GM21576 (cell line): ENCODE measurements around the gene CKLF.
"Not testable (repeated sequence)": the region's sequence is repeated elsewhere in the genome, so short reads cannot be mapped to it uniquely, and the experiment has no call there.

Experiments used
- ATAC-seq: cut with Tn5 transposase; IDR thresholded peaks from one replicate; pipeline ENCODE4 v1.9.1; 2021; ENCODE audit warnings: mild to moderate bottlenecking, moderate library complexity; ENCODE audit not compliant: unreplicated experiment

The CKLF gene, protein sequence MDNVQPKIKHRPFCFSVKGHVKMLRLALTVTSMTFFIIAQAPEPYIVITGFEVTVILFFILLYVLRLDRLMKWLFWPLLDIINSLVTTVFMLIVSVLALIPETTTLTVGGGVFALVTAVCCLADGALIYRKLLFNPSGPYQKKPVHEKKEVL

DNA sequence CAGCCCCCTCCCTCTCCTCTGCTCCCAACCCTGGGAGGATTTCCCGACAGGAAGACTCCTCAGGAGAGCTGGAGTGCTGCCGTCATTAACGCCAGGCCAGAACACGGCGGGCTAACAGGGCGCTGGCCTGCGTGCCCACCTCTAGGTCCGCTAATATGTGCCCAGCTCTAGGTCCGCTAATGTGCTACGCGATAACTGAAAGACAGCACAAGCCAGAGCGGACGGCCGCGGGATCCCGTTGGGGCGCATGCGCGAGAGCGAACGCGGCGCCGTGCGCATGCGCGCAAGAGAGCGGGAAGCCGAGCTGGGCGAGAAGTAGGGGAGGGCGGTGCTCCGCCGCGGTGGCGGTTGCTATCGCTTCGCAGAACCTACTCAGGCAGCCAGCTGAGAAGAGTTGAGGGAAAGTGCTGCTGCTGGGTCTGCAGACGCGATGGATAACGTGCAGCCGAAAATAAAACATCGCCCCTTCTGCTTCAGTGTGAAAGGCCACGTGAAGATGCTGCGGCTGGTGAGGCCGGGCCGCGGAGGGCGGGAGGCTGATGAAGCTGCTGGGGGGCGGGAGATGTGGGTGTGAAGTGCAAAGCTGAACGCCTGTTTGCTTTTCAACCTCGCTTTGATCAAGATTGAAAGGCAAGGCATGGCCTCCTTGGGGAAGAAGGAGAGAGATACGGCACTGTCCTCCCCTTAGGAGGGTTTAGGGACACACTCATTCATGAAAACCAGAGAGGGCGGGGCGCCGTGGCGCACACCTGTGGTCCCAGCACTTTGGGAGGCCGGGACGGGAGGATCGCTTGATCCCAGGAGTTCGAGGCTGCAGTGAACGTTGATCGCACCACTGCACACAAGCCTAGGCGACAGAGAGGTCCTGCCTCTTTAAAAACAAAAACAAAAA lies at the start of gene CKLF:
Gene CKLF (plus strand): TSS at position 291 of the 892 bp plus-strand sequence. CDS start 140 bp downstream, at position 431.
- peak; percentile 56 for ATAC-seq

DNA sequence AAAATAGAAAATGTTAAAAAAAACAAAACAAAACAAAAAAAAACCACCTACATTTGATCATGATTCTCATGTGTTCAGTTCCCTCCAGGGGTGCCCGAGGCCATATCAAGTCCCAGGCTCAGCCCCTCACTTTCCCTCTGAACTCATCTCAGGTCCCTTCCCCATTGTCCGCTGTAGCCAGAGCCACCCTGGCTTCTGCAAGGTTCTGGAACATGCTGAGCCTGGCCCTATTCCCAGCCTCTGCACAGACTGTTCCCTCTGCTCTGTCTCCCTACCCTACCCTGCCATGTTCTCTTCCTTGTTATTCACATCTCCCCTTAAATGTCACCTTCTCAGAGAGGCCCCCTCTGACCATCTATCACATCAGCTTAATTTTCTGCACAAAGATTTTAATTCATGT lies 49.3 kb upstream of the CKLF start:
- no peak for ATAC-seq

- ATAC-seq, result no peak
These were observed 48.8 kb upstream of the CKLF start for GRCh38 chr16:66503612-66504011.

DNA sequence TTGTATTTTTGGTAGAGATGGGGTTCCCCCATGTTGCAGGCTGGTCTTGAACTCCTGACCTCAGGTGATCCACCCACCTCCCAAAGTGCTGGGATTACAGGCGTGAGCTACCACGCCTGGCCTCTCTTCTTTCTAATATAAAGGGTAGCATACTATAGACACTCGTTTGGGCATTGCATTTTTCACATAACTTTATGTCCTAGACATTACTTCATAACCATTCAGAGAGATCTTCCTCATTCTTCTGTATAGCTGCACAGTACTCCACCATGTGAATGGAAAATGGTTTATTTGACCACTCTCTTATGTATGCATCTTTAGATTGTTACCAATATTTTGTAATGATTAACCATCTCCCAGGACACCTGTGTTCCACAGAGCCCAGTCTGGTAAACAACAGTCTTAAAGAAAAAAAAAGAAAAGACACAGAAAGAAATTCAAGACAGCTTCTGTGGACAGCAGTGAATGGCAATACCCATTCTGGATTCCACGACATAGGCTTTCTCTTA lies 44.6 kb upstream of the CKLF start:
- ATAC-seq, result no peak

DNA sequence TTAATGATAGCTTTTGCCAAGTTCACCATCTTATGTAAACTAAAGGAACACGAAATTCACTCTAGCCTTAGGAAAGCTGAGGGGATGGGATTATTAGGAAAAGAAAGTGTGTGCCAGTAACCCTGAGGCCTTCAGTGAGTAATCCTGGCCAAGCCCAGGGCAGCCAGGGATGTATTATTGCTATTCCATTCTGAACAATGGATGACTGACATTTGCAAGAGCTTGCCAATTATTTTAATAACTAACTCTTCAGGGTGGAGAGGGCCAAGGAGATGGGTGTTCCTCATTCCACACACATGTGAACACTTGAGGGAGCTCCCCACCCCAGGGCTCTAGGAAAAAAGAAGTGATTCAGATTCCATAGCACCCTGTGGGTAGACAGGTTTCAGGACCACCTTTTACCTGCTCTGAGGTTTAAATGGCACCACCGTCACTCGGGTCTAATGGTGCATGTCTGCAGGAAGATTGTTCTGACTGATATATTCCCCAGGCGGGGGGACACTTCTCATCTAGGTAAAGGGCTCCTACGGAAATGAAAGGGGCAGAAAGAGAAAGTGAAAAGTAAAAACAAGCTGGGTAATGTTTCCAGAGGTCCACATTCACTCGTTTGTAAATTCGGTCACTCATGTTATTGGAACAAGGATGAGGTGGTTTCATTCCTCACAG lies 44.0 kb upstream of the CKLF start:
- ATAC-seq, result no peak

- ATAC-seq, result no peak
These were observed 43.4 kb upstream of the CKLF start for GRCh38 chr16:66508914-66509496.

GRCh38 chr16:66509576-66509975 lies 42.8 kb upstream of the CKLF start:
- no peak for ATAC-seq

- ATAC-seq, result no peak
These were observed 42.1 kb upstream of the CKLF start for GRCh38 chr16:66510298-66510697.

- ATAC-seq, result no peak
These were observed 41.4 kb upstream of the CKLF start for GRCh38 chr16:66510711-66511601.

DNA sequence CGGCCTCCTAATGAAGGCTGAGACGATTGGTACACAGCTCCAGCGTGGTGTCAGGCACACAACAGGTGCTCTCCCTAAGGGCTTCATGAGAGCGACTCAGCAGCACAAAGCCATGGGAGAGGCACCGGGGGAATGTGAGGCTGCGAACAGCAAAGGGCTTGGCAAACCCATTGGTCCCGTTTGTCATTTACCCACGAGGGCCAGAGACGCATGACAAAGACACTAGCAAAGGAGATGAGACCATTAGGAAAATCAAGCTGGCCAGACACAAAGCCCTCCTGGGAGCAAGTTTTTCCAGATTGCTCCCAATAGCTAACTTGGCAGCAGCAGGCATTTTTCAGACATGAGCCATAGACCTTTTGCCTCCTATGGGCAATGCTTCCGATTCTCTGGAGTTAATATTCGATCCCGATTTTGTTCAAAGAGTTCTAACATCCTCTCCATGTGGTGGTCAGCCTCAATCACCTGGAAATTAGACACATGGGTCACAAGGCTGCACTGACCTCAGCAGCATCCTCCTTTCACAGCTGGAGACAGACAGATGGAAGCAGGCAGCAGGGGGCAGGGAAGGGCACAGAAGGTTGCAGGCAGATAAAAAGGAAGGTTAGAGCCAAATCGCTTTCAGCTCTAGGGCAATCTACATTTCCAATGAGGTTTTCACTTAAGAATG lies 40.6 kb upstream of the CKLF start:
- no peak for ATAC-seq

- no peak for ATAC-seq
These were observed 39.9 kb upstream of the CKLF start for GRCh38 chr16:66512272-66513110.

DNA sequence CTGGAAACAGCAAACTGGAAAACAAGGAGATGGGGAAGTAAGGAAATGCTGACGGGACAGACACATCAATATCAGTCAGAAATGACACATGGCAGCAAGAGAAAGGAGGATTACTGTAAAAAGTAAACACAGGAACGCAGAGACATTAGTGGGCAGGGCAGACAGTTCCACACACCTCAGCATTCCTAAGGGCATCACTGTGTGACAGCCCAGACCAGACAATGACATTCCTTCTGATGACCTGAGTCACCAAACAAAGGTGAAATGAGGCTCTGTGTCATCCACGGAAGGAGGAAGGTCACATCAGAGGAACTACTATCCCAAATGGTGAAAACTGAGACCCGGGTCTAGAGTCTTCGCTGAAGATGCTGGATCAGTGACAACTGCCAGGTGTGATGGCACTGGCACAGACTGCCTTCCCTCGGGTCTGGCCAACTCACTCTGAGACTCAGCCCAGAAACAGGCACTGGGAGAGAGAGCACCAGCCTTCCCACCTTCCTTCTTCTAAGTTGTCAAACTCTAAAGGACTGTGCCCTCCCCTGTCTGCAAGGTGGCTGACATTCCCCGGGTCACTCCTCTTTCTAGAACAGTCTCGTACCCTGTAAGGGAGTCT lies 39.2 kb upstream of the CKLF start:
- ATAC-seq, result no peak

DNA sequence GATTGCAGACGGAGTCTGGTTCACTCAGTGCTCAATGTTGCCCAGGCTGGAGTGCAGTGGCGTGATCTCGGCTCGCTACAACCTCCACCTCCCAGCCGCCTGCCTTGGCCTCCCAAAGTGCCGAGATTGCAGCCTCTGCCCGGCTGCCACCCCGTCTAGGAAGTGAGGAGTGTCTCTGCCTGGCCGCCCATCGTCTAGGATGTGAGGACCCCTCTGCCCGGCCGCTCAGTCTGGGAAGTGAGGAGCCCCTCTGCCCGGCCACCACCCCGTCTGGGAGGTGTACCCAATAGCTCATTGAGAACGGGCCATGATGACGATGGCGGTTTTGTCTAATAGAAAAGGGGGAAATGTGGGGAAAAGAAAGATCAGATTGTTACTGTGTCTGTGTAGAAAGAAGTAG lies 38.0 kb upstream of the CKLF start:
- ATAC-seq, result not testable (repeated sequence)

GRCh38 chr16:66514980-66515595 lies 37.3 kb upstream of the CKLF start:
- ATAC-seq, result not testable (repeated sequence)

DNA sequence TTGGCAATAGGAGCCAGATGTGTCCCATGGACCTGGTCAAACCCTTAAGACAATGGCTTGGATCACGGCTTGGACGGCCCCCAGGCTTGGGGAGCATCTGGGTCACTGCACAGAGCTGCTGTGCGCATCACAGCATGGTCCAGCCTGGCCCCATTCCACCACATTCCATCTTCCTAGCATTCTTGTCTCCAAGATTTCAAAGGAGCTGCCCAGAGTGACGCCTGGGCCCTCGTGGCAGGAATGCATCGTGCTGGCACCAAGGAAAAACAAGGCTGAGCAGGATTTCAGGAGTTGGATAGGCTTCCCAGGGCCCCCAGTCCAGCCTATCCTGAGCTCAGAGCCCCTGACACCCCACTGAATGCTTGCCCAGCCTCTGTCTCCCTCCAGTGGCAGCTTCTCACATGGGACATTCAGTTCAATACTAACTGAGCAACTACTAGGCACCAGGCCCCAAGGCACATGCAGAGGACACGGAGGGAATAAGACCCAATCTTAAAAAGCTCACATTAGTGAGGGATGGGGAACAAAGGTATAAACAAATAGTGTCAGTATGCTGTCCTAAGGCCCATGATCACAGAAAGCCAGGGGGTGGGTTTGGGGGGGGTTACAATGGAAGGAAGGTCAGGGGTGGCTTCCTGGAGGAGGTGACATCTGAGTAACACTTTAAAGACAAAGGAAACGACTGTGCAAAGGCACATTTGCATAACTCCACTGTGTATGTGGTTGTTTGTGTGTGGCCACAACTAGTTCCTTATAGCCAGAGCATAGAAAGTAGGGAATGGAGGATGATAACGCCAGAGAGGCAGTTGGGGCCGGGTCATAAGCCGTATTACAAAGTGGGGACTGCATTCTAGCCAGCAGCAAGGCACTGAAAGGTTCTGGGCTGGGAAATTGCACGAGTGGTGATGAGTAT lies 36.5 kb upstream of the CKLF start:
- ATAC-seq, result no peak

DNA sequence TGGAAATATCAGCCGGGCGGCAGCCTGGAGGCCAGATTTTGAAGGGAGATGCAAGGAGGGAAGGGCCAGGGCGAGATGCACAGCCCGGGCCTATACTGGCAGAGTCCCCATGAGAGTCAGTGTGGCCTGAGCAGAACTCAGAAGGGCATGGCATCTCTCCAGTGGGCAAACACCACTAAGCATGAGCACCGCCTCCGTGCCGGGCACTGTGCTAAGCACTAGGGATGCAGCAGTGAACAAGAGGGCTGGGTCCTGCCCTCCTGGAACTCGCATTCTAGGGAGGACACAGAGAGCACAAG lies 35.9 kb upstream of the CKLF start:
- ATAC-seq, result no peak
